HepG2 (cell line): Measurements from ENCODE around the gene ACO1. TPM values are rescaled to one million over a fixed set of nuclear protein-coding genes. Genes with fewer than 3 reads are reported as not detected.

ENCODE experiments used
- ATAC-seq: fragments of 200-7000 bp; cut with Tn5 transposase; 3 replicates; pipeline ENCODE4 v1.9.1; 2020; ENCODE audit warnings: mild to moderate bottlenecking, moderate library complexity
- BruUV-seq: library from RNA; stranded (reverse); fragments of 400-500 nt; replicated peaks from 2 replicates; lab custom pipeline; 2021; lab: Mats Ljungman, UMichigan
- CTCF ChIA-PET: fragments of 300-600 bp; formaldehyde crosslinking; extraction: SDS; loops from one replicate; lab custom pipeline; 2021; ENCODE audit warnings: low total read pairs, inconsistent platforms, low intra/inter-chr PET ratio; lab: Yijun Ruan, JAX
- POLR2A ChIA-PET: fragments of 350-600 bp; sonication (Branson Sonifier 250); formaldehyde crosslinking; loops from one replicate; lab custom pipeline; 2020; ENCODE audit warnings: antibody characterized with exemption, inconsistent platforms; lab: Yijun Ruan, JAX
- DNase-seq: peaks from one replicate; pipeline ENCODE4 v3.0.0-alpha.2; 2015; ENCODE audit warnings: low spot score
- FAIRE-seq: peaks from 3 replicates; lab custom pipeline; 2011; peaks lifted over from hg19 to GRCh38; lab: Jason Lieb, UNC
- H2AFZ ChIP-seq: one replicate; pipeline ENCODE4 v1.6.1; 2011; ENCODE audit warnings: low read length, inconsistent platforms
- H3K27ac ChIP-seq: fragments of 300-600 bp; 3 replicates; pipeline ENCODE4 v1.8.0; 2011; ENCODE audit warnings: mixed run types, mild to moderate bottlenecking, mixed read lengths, low read length, inconsistent platforms; ENCODE audit not compliant: insufficient read depth; ENCODE audit errors: extremely low read length
- H3K27me3 ChIP-seq, 2 experiments: fragments of 200-600 bp in 1 of 2; 2 replicates in 1 of 2; 3 replicates in 1 of 2; pipeline versions ENCODE4 v1.6.0 to v1.8.0; 2011; ENCODE audit warnings: low read length in 2 of 2, mild to moderate bottlenecking in 2 of 2, moderate library complexity in 2 of 2, inconsistent platforms in 1 of 2; ENCODE audit not compliant: insufficient read depth in 2 of 2, control insufficient read depth in 1 of 2
- H3K36me3 ChIP-seq, 2 experiments: fragments of 200-600 bp in 1 of 2; replicated peaks in 1 of 2; 2 replicates in 1 of 2; 3 replicates in 1 of 2; pipeline versions ENCODE4 v1.5.1 to v1.8.0; 2011; ENCODE audit warnings: low read length in 2 of 2, inconsistent platforms in 1 of 2; ENCODE audit not compliant: insufficient read depth in 2 of 2, control insufficient read depth in 1 of 2
- H3K4me1 ChIP-seq: 2 replicates; pipeline ENCODE4 v1.5.1; 2012; ENCODE audit warnings: low read length, inconsistent platforms; ENCODE audit not compliant: insufficient read depth
- H3K4me2 ChIP-seq: 2 replicates; pipeline ENCODE4 v1.6.0; 2011; ENCODE audit warnings: low read depth, low read length, inconsistent platforms
- H3K4me3 ChIP-seq, 3 experiments: fragments of 200-600 bp in 1 of 3; sonication (generic), shearing (Covaris generic) in 1 of 3; replicated peaks in 1 of 3; 2 replicates each; pipeline ENCODE4 v1.5.1; 2011 to 2016; ENCODE audit warnings: low read length in 3 of 3, inconsistent platforms in 2 of 3, low read depth in 2 of 3, mild to moderate bottlenecking in 2 of 3, control low read depth in 1 of 3, mixed read lengths in 1 of 3; ENCODE audit not compliant: insufficient read depth in 1 of 3
- H3K79me2 ChIP-seq: one replicate; pipeline ENCODE4 v1.6.1; 2011; ENCODE audit warnings: low read length, inconsistent platforms; ENCODE audit not compliant: insufficient read depth
- H3K9ac ChIP-seq: 2 replicates; pipeline ENCODE4 v1.6.0; 2011; ENCODE audit warnings: mild to moderate bottlenecking, low read depth, low read length, inconsistent platforms; ENCODE audit not compliant: insufficient read depth
- H3K9me3 ChIP-seq: 2 replicates; pipeline ENCODE4 v1.5.1; 2012; ENCODE audit warnings: mild to moderate bottlenecking, low read length
- H4K20me1 ChIP-seq: 2 replicates; pipeline ENCODE4 v1.6.0; 2011; ENCODE audit warnings: inconsistent platforms, mild to moderate bottlenecking, low read length, moderate library complexity; ENCODE audit not compliant: insufficient read depth
- ARNT2 ChIP-seq: sonication (generic); formaldehyde crosslinking; IDR thresholded peaks from 2 replicates; pipeline ENCODE4 v1.8.0; 2022; ENCODE audit warnings: mild to moderate bottlenecking, low read depth, missing genetic modification reagents, moderate library complexity
- BHLHE40 ChIP-seq: IDR thresholded peaks from 2 replicates; pipeline ENCODE4 v1.6.1; 2011; ENCODE audit warnings: low read length, improper control_type of control experiment
- CREB3 ChIP-seq: sonication (generic); formaldehyde crosslinking; IDR thresholded peaks from 2 replicates; pipeline ENCODE4 v1.5.0; 2020; ENCODE audit warnings: missing genetic modification reagents
- ETV5 ChIP-seq: IDR thresholded peaks from 2 replicates; pipeline ENCODE4 v1.6.1; 2018; ENCODE audit warnings: missing biosample characterization, missing genetic modification reagents, inconsistent platforms, borderline replicate concordance
- FOXO1 ChIP-seq: sonication (generic); formaldehyde crosslinking; IDR thresholded peaks from 2 replicates; pipeline ENCODE4 v1.4.0; 2020; ENCODE audit warnings: missing genetic modification reagents
- GPBP1L1 ChIP-seq: sonication (generic); formaldehyde crosslinking; IDR thresholded peaks from 2 replicates; pipeline ENCODE4 v1.5.0; 2020; ENCODE audit warnings: mild to moderate bottlenecking, missing genetic modification reagents
- HES4 ChIP-seq: sonication (generic); formaldehyde crosslinking; IDR thresholded peaks from 2 replicates; pipeline ENCODE4 v1.9.0; 2021; ENCODE audit warnings: mild to moderate bottlenecking, missing genetic modification reagents, borderline replicate concordance
- KLF6 ChIP-seq: IDR thresholded peaks from 2 replicates; pipeline ENCODE4 v1.8.0; 2016; ENCODE audit warnings: missing biosample characterization, missing genetic modification reagents
- MED8 ChIP-seq: sonication (generic); formaldehyde crosslinking; IDR thresholded peaks from 2 replicates; pipeline ENCODE4 v1.8.1; 2023; ENCODE audit warnings: mild to moderate bottlenecking, missing genetic modification reagents; ENCODE audit not compliant: insufficient replicate concordance
- MEIS1 ChIP-seq: sonication (generic); formaldehyde crosslinking; IDR thresholded peaks from 2 replicates; pipeline ENCODE4 v1.9.0; 2021; ENCODE audit warnings: mild to moderate bottlenecking, missing genetic modification reagents, moderate library complexity, borderline replicate concordance
- REPIN1 ChIP-seq: sonication (generic); formaldehyde crosslinking; IDR thresholded peaks from 2 replicates; pipeline ENCODE4 v1.8.0; 2022; ENCODE audit warnings: missing genetic modification reagents, low read depth, mild to moderate bottlenecking, borderline replicate concordance
- RFX3 ChIP-seq: IDR thresholded peaks from 2 replicates; pipeline ENCODE4 v1.6.1; 2016; ENCODE audit warnings: missing biosample characterization, missing genetic modification reagents
- STAG1 ChIP-seq: sonication (generic); formaldehyde crosslinking; IDR thresholded peaks from 2 replicates; pipeline ENCODE4 v1.4.0; 2020; ENCODE audit warnings: missing genetic modification reagents
- TOPORS ChIP-seq: sonication (generic); formaldehyde crosslinking; IDR thresholded peaks from 2 replicates; pipeline ENCODE4 v1.8.0; 2023; ENCODE audit warnings: mild to moderate bottlenecking, missing genetic modification reagents
- YEATS4 ChIP-seq: sonication (generic); formaldehyde crosslinking; IDR thresholded peaks from 2 replicates; pipeline ENCODE4 v1.4.0; 2020; ENCODE audit warnings: missing genetic modification reagents, borderline replicate concordance
- ZNF274 ChIP-seq: sonication (generic); formaldehyde crosslinking; IDR thresholded peaks from 2 replicates; pipeline ENCODE4 v1.5.1; 2020; ENCODE audit warnings: mild to moderate bottlenecking, missing genetic modification reagents
- WGBS: methylation state at CpG from one replicate; pipeline ENCODE4 v1.1.6; 2017; ENCODE audit warnings: low lambda C conversion rate; 5-methylcytosine and 5-hydroxymethylcytosine counted together
- in situ Hi-C: cut with HindIII; loops from 2 replicates; pipeline ENCODE4 v1.10.0; 2017; ENCODE audit warnings: low pct_unique_long_range_greater_than_20kb; ENCODE audit not compliant: extremely low pct_ligation_motif_present
- intact Hi-C: fragments of 100-400 bp; cut with micrococcal nuclease; formaldehyde crosslinking; loops from one replicate; pipeline ENCODE4 v1.10.0; 2022; ENCODE audit not compliant: unreplicated experiment
- polyA plus RNA-seq, 8 experiments: library from polyadenylated mRNA; depleted of rRNA in 3 of 8; stranded (reverse) in 7 of 8; unstranded in 1 of 8; fragments of >200 nt; fragmentation: Illumina TruSeq in 4 of 8; extraction: Trizol in 4 of 8; gene quantifications; 2 replicates each; pipeline versions ENCODE4 v1.2.1 to v1.2.3, GENCODE V29; 2011 to 2016; ENCODE audit warnings: low read depth in 4 of 8, missing spikeins in 1 of 8, mixed read lengths in 1 of 8; ENCODE audit not compliant: insufficient read depth in 1 of 8
- total RNA-seq, 5 experiments: library from RNA; depleted of rRNA; stranded (reverse); fragments of >200 nt; fragmentation: Illumina TruSeq; extraction: Trizol; gene quantifications; 2 replicates each; pipeline ENCODE4 v1.2.3, GENCODE V29; 2016; ENCODE audit warnings: low read depth in 1 of 5

ACO1 gene
- total and polyA plus RNA-seq, 2 of the 13 experiments (the other 11 are each of a cell fraction or from before 2014, with no cell fraction given), result 20.1 to 48.2 TPM

GRCh38 chr9:32419921-32420320 lies 35.5 kb downstream of the ACO1 start:
- H3K27ac ChIP-seq, result no peak overlapping the region
- no peaks in the 10 kb centered on the region for H3K27me3 ChIP-seq
- peaks cover 22% of the 10 kb centered on the region for H3K4me1 ChIP-seq
- H3K36me3 ChIP-seq, result peaks cover 16 to 49% of the 10 kb centered on the region in 2 experiments
- no peak for TF ChIP-seq KLF6
- no peak for TF ChIP-seq GPBP1L1 (CRISPR knock-in tag)
- no peak for TF ChIP-seq MED8 (CRISPR knock-in tag)
- no peak for TF ChIP-seq STAG1 (CRISPR knock-in tag)
- no peak for TF ChIP-seq ETV5 (CRISPR knock-in tag)
- no peak for TF ChIP-seq RFX3
- no peak for TF ChIP-seq ARNT2 (CRISPR knock-in tag)
- TF ChIP-seq ZNF274 (CRISPR knock-in tag), result no peak
- no peak for TF ChIP-seq TOPORS (CRISPR knock-in tag)
- TF ChIP-seq HES4 (CRISPR knock-in tag), result no peak
- TF ChIP-seq CREB3 (CRISPR knock-in tag), result no peak
- TF ChIP-seq REPIN1 (CRISPR knock-in tag), result no peak
- no peak for TF ChIP-seq MEIS1 (CRISPR knock-in tag)
- TF ChIP-seq YEATS4 (CRISPR knock-in tag), result no peak
- TF ChIP-seq BHLHE40, result no peak
- no peak for TF ChIP-seq FOXO1
- ChIA-PET CTCF (no interaction called here), POLR2A (no interaction called here)
- H3K79me2 ChIP-seq, result no peaks in the 10 kb centered on the region
- H2AFZ ChIP-seq, result no peak overlapping the region
- ATAC-seq, result no peak
- 98% methylated on average over 2 of the region's 2 CpGs for WGBS
- no peak for FAIRE-seq
- intact Hi-C loops, result no loop called here
- no peak overlapping the region for H3K4me3 ChIP-seq
- no peak overlapping the region for H3K4me2 ChIP-seq
- in situ Hi-C loops, result no loop called here
- no peaks in the 10 kb centered on the region for H4K20me1 ChIP-seq
- H3K9ac ChIP-seq, result no peak overlapping the region
- DNase-seq, result no peak
- BruUV-seq, result no TSS peak
- H3K9me3 ChIP-seq, result no peaks in the 10 kb centered on the region
